IPS-20b (cell line): ENCODE data around the gene C2CD2.

ENCODE experiments used
- H3K27ac ChIP-seq: one replicate; pipeline ENCODE4 v1.5.1; 2013; ENCODE audit warnings: low read length
- H3K27me3 ChIP-seq: 2 replicates; pipeline ENCODE4 v1.6.1; 2013; ENCODE audit warnings: mild to moderate bottlenecking, low read length, inconsistent platforms; ENCODE audit not compliant: insufficient read depth
- H3K36me3 ChIP-seq: 2 replicates; pipeline ENCODE4 v1.6.1; 2013; ENCODE audit warnings: low read depth, mild to moderate bottlenecking, inconsistent platforms, low read length, moderate library complexity; ENCODE audit not compliant: insufficient read depth
- H3K4me1 ChIP-seq: 2 replicates; pipeline ENCODE4 v1.6.1; 2013; ENCODE audit warnings: mild to moderate bottlenecking, control low read depth, inconsistent platforms, low read length, moderate library complexity; ENCODE audit not compliant: insufficient read depth
- H3K4me3 ChIP-seq: 2 replicates; pipeline ENCODE4 v1.5.1; 2013; ENCODE audit warnings: mild to moderate bottlenecking, low read length, inconsistent platforms
- H3K9ac ChIP-seq: 2 replicates; pipeline ENCODE4 v1.6.1; 2013; ENCODE audit warnings: low read depth, mild to moderate bottlenecking, inconsistent platforms, low read length, moderate library complexity
- H3K9me3 ChIP-seq: 2 replicates; pipeline ENCODE4 v1.6.1; 2013; ENCODE audit warnings: mild to moderate bottlenecking, low read depth, low read length, inconsistent platforms; ENCODE audit not compliant: insufficient read depth

C2CD2 gene

DNA sequence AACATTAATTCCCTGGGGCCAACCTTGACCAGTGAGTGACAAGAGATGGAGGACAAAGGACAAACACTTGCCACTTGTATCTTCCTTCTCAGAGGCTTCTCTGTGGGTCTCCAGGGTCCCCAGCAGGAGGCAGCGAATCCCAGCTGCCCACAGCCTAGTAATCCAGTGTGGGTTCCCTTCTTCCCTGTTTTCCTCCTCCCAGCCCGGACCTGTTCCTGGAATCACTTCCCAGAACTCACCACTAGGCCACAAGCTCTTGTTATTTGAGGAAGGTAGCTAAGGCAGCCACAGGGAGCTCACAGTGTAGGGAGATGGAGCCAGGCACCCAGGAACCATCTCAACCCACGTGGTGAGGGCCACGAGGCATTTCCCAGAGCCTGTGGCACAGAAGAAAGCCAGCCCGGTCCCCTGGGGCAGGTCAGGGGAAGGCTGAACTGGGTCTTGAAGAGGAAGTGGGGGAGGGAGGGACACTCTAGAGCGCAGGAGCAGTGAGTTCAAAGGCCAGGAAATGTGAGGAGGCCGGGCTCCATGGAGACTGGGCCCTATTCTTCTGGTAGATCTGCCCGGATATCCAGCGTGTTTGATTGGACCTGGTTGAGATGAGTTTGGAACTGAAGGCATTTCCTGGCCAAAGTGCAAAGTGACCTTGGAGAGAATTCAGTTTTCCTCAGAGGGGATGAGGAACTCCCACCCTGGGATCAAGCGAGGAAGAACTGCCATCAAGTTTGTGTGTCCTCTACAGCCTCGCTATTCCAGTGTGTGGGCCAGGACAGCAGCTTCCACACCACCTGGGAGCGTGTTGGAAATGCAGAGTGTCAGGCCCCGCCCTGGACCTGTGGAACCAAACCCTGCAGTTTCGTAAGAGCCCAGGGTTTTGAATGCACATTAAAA lies 20.3 kb upstream of the C2CD2 start:
- Histone ChIP-seq H3K27me3 (no peaks in the 10 kb centered on the region), H3K4me1 (no peaks in the 10 kb centered on the region), H3K27ac (no peak overlapping the region), H3K36me3 (no peaks in the 10 kb centered on the region), H3K9ac (no peak overlapping the region), H3K9me3 (peaks cover 2% of the 10 kb centered on the region; the same call in 1 of the 2 replicates), H3K4me3 (no peak overlapping the region)

DNA sequence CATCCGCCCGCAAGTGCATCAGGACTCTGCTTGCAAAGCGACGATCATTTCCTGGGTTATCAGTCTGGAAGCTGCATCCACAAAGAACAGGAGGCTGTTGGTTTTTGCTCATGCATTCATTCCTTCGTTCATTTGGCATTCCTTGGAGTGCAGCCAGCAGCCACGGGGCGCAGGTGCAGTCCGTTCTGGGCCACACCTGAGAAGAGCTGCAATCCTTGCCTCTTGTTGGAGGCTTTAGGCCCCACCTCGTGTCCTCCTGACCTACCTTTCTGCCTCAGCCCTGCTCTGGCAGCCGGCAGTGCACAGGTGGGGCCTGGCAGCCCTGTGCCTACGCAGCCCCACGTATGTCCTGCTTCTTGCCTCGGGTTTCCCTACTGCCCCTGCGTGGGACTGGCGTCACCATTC lies 19.6 kb upstream of the C2CD2 start:
- Histone ChIP-seq H3K36me3 (no peaks in the 10 kb centered on the region), H3K4me3 (no peak overlapping the region), H3K27ac (no peak overlapping the region), H3K27me3 (no peaks in the 10 kb centered on the region), H3K4me1 (no peaks in the 10 kb centered on the region), H3K9ac (no peak overlapping the region), H3K9me3 (no peaks in the 10 kb centered on the region)

DNA sequence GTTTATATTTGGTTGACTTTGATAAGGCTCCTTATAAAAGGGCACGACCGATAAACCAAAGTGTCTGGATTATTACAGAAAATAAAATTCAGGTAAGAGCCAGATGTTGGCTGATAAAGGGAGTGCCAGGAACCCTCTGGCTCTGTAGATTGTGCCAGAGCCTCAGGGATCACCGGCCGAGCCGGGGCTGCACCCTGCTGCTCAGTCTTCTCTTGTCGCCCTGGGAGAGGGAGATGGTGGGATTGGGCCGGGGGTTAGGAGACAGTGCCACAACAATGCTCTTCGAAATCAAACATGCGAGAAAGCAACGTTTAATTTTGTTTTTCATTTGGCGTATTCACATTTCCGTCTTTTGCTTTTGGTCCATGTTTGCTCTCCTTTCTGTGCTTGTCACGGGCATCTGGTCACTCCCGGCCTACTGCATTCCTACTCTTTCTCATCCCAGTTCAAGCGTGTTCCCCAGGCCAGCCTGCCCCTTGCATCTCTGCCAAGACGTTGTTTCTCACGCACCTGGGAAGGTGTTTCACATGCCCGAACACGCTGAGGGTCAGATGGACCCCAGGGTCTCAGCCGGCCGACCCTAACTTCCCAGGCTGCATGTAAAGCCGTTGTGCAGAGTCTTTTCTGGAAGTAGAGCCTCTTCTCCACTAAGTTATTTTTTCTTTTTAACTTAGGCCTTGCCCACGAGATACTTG lies 18.8 kb upstream of the C2CD2 start:
- H3K9me3 ChIP-seq = no peaks in the 10 kb centered on the region
- no peak overlapping the region for H3K9ac ChIP-seq
- H3K27ac ChIP-seq = no peak overlapping the region
- H3K4me1 ChIP-seq = no peaks in the 10 kb centered on the region
- no peak overlapping the region for H3K4me3 ChIP-seq
- no peaks in the 10 kb centered on the region for H3K36me3 ChIP-seq
- no peaks in the 10 kb centered on the region for H3K27me3 ChIP-seq

DNA sequence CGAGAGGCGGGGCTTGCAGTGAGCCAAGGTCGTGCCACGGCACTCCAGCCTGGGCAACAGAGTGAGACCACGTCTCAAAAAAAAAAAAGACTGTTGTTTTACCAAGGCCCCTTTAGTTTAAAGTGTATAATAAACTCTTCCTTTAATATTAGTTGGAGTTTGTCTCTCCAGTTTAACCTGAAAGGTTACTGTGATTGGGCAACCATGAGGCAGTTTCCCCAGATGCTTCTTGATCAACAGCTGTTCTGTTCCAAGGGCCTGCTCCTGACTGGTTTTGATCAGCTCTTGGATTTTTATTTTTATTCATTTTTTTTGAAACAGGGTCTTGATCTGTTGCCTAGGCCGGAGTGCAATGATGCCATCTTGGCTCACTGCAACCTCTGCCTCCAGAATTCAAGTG lies 18.1 kb upstream of the C2CD2 start:
- no peaks in the 10 kb centered on the region for H3K4me1 ChIP-seq
- H3K36me3 ChIP-seq = no peaks in the 10 kb centered on the region
- H3K27ac ChIP-seq = no peak overlapping the region
- H3K9me3 ChIP-seq = no peaks in the 10 kb centered on the region
- no peaks in the 10 kb centered on the region for H3K27me3 ChIP-seq
- no peak overlapping the region for H3K4me3 ChIP-seq
- no peak overlapping the region for H3K9ac ChIP-seq

DNA sequence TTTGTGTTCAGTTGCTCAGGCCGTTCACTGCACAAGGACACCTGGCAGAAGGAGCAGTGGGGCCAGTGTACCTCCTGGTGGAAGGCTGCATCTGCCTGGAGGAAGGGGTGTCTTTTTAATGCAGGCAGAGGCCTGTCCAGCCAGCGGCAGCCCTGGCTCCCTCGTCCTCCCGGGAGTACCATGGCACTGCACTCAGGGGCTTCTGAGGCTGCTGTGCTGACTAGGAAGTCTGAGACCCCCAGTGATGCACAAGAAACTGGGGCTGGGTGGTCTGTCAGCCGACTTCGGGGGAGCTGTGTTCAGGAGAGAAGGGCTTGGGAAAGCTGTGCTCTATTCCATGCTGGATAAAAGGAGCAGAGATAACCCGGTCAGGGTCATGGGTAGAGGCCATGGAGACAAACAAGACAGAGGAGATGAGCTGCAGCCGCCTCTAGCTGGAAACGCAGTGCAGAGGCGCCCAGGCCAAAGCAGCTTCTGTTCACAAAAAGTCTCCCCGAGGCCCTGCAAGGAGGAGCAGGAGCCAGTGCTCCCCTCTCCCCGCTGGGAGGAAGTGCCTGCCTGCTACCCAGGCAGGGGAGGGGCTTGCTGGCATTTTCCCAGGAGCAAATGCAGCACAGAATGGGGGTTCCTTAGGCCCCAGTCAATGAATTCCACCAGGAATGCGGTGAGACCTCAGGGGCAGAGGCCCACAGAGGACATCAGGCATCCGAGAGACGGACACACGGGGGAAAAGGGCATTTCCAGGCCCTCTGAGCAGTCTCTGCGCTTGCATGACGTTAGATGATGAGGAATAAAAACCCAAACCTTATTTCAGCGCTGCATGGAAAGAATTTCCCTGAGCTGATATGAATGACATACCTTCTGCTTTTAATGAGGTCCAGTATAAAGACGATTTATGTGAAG lies 17.2 kb upstream of the C2CD2 start:
- no peaks in the 10 kb centered on the region for H3K36me3 ChIP-seq
- H3K27ac ChIP-seq = no peak overlapping the region
- no peak overlapping the region for H3K4me3 ChIP-seq
- H3K9ac ChIP-seq = no peak overlapping the region
- no peaks in the 10 kb centered on the region for H3K4me1 ChIP-seq
- no peaks in the 10 kb centered on the region for H3K27me3 ChIP-seq
- no peaks in the 10 kb centered on the region for H3K9me3 ChIP-seq

DNA sequence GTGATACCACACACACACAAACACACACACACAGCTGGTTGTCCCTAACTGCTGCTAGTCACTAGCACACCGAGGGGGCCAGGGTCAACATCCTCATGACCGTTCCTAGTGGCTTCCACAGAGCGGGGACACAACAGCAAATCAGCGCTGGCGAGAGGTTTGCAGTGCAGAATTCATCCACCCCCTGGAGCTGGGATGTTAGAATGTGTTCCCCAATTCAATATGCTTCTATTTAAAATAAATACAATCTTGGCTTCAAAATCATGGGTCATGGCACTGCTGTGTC lies 16.2 kb upstream of the C2CD2 start:
- Histone ChIP-seq H3K9me3 (no peaks in the 10 kb centered on the region), H3K36me3 (no peaks in the 10 kb centered on the region), H3K27me3 (no peaks in the 10 kb centered on the region), H3K9ac (no peak overlapping the region), H3K27ac (no peak overlapping the region), H3K4me1 (no peaks in the 10 kb centered on the region), H3K4me3 (no peak overlapping the region)

DNA sequence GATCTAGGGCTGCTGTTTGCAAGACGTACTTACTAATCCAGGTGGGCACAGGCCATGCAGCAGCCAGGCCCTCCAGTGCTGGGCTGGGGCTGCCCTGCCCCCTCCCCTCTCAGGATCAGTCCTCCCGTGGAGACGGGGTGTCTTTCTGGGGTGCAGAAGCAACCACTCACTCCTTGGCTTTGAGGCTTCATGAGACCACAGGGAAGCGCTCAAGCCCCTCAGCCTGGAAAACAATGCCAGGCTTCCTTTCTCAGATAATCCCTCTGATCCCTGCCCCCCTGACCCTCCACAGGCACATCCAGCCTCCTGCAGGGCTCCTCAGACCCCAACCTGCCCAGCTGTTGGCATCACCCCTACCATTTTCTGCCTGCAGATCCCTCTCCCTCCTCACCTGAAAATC lies 13.9 kb upstream of the C2CD2 start:
- H3K4me3 ChIP-seq = no peak overlapping the region
- no peaks in the 10 kb centered on the region for H3K36me3 ChIP-seq
- no peaks in the 10 kb centered on the region for H3K9me3 ChIP-seq
- no peak overlapping the region for H3K9ac ChIP-seq
- no peaks in the 10 kb centered on the region for H3K27me3 ChIP-seq
- H3K27ac ChIP-seq = no peak overlapping the region
- no peaks in the 10 kb centered on the region for H3K4me1 ChIP-seq

DNA sequence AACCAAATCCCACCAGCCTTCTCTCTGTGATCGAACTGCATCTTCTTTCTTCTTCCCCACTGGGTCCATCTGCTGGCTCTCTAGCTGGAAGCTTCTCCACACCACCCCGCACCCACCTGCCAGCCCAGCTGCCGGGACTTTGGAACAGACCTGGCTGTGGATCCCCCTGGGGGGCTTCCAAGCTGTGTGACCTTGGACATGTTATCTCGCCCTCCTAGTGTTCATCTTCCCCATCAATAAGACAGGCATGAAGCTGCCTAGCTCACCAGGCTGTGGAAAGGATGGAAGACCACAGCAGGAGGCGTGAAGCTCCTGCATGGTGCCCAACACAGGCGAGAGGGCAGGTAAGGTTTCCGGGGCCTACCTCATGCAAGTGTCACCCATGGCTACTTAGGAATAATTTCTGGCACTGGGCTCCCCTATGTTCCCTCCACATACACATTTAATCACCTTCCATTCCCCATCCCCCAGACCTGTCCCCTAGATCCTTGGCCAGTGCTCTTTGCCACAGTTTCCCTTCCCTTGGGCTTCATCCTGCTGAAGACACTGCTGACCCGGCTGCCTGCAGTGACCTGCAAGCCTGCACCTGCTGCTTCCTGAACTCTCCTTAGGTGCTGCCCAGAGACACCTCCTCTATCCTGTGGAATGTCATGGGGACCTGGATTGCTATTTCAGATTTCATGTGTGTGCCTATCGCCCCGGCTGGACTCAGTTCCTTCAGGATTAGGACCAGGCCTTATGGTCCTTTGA lies 13.2 kb upstream of the C2CD2 start:
- Histone ChIP-seq H3K36me3 (no peaks in the 10 kb centered on the region), H3K9ac (no peak overlapping the region), H3K9me3 (no peaks in the 10 kb centered on the region), H3K4me3 (no peak overlapping the region), H3K27ac (no peak overlapping the region), H3K4me1 (no peaks in the 10 kb centered on the region), H3K27me3 (no peaks in the 10 kb centered on the region)

DNA sequence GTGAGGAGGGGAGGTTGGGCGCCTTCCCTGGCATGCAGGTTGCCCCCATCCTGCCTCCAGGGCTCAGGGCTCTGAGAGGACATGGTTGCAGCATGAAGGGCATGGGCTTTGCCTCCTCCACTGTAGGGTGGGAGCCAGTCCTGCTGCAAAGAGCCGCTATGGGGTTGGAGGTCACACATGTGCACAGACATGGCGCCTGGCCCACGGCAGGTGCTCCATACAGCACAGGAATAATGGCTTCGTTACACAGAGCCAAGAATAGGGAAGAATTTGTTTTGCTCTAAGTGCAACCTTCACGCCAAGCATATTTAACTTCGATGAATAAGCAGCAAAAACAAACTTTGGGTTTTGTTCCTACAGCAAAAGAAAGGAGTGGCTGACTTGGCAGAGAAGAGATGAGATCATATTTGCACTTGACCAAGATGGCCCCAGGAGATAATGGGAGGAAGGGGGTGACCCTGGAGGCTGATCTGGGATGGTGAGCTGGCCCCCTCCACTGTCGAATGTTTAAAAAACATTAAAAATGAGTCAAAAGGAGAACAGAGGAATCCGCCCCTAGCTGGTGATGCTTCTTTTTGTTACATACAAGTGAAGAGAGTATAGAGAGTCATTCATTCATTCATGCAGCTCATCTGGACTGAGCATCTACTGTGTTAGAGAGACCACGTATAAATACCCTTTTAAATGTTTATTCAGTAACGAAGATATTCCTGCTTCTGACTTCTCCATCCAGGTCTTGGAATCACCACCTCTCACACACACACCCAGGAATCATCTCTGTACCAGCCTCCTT lies 12.4 kb upstream of the C2CD2 start:
- H3K27me3 ChIP-seq = no peaks in the 10 kb centered on the region
- no peak overlapping the region for H3K4me3 ChIP-seq
- no peak overlapping the region for H3K27ac ChIP-seq
- no peaks in the 10 kb centered on the region for H3K4me1 ChIP-seq
- H3K36me3 ChIP-seq = no peaks in the 10 kb centered on the region
- H3K9ac ChIP-seq = no peak overlapping the region
- no peaks in the 10 kb centered on the region for H3K9me3 ChIP-seq

DNA sequence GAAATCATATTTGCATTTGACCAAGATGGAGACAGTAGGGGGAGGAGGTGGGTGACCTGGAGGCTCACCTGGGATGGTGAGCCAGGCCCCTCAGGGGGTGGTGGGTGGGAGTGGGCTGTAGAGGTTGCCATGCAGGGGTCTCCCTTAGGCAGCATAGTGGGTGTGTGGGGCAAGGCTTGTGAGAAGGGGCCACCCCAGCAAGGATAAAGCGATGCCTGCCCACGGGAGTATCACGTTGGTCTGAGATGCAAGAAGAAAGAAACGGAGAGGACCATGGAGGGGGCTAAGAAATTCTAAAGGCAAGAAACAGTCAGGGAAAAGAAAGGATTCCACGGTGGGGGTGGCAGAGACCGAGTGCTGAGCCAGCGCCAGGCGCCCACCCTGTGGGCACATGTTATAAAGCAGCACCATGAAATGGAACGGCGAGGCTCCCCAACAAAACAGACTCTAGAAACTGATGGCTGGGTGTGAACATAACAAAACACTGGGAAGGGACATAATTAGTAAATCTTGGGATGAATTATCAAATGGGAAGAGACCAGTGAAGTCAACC lies 11.7 kb upstream of the C2CD2 start:
- H3K27ac ChIP-seq = no peak overlapping the region

More for the DNA sequence above, 11.7 kb upstream of the C2CD2 start:
- Histone ChIP-seq H3K9me3 (no peaks in the 10 kb centered on the region), H3K4me3 (no peak overlapping the region), H3K9ac (no peak overlapping the region), H3K4me1 (no peaks in the 10 kb centered on the region), H3K27me3 (no peaks in the 10 kb centered on the region), H3K36me3 (no peaks in the 10 kb centered on the region)
